Stimulated activated CD8-positive, alpha-beta memory T cell treated with anti-CD3 and anti-CD28 coated beads, Interleukin-7, amount 100 ng/mL, for 1 hour (primary cell): Measurements from ENCODE around the gene PPP1R13L.
"Not testable (repeated sequence)": the region's sequence is repeated elsewhere in the genome, so short reads cannot be mapped to it uniquely, and the experiment has no call there.

Source experiments
- DNase-seq, 2 donors: peaks; one replicate each; pipeline ENCODE4 v3.0.0-alpha.2; 2020; ENCODE audit warnings: low read depth in 2 of 2

PPP1R13L gene

GRCh38 chr19:45431008-45431407 is 26.1 kb upstream of the PPP1R13L start:
- DNase-seq, result not testable (repeated sequence)

DNA sequence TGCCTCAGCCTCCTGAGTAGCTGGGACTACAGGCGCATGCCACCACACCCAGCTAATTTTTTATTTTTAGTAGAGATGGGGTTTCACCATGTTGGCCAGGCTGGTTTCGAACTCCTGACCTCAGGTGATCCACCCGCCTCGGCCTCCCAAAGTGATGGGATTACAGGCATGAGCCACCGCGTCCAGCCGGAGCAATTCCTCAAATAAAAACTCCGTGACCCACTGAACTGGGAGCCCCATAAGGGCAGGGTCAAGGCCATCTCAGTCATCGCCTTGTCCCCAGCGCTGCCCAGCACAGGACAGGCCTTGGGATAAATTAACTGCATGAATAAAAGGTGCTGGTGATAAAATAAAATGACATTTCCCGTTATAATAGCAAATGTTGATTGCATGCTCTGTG is 25.0 kb upstream of the PPP1R13L start:
- DNase-seq, result not testable (repeated sequence)

GRCh38 chr19:45428384-45429231 is 23.7 kb upstream of the PPP1R13L start:
- DNase-seq, result no peak

GRCh38 chr19:45424191-45425058 is 19.6 kb upstream of the PPP1R13L start:
- no peak for DNase-seq

DNA sequence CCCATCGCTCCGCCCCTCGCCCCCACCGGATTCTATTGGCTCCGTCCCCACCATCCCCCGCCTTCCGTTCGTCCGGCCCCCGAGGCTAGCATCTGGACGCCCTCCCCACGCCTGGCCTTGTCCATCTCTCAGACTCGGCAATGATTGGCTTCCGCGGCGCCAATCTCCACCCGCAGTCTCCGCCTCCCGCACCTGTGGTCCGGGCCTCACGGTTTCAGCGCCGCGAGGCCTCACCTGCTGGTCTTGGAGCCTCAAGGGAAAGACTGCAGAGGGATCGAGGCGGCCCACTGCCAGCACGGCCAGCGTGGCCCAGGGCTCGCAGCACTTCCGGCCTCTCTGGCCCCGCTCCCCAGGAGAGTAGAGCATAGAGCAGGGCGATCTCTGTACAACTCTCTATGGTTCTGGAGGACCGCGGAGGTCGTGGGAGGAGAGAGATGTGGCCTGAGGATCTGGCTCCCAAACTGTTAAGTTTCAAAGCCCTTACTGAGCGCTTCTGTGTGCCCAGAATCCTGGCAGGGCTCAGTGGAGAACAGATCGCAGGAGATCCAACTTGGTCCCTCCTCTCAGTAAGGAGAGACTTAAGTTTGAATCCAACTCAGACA is 18.8 kb upstream of the PPP1R13L start, which contains the start of gene ERCC1:
ERCC1 (minus strand) TSS at position 329 of the 602 bp plus-strand sequence. CDS start 543 bp downstream, outside the sequence.
- DNase-seq, result peak in 1 of 2 donors; percentile 50

- DNase-seq, result peak in 1 of 2 donors; percentile 65
Measured at GRCh38 chr19:45423033-45423588, 18.2 kb upstream of the PPP1R13L start.

DNA sequence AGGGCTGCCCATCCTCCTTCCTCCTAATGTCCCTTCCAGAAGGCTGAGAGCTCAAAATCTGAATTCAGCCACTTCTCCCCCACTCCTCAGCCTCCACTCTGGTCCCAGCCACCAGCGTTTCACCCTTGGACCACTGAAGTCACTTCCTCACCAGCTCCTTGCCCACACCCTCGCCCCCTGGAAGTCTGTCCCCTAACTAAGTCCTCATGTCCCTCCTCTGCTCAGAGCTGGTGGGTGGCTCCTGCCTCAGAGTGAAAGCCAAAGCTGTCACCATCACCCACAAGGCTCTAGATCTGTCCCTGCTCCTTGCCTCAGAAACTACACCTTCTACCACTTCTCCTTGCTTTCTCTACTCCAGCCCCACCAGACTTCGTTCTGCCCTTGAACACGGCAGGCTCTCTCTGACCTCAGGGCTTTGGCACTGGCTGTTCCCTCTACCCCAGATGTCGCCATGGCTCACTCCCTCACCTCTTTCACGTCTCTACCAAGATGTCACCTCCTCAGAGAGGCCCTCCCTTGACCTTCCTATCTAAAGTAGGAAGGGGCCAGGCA is 17.2 kb upstream of the PPP1R13L start:
- no peak for DNase-seq

- no peak for DNase-seq
Measured at GRCh38 chr19:45420871-45421270, 16.0 kb upstream of the PPP1R13L start.

- DNase-seq, result no peak
Measured at GRCh38 chr19:45420356-45420755, 15.5 kb upstream of the PPP1R13L start.

- no peak for DNase-seq
Measured at GRCh38 chr19:45419895-45420294, 15.0 kb upstream of the PPP1R13L start.

GRCh38 chr19:45419396-45419795 is 14.5 kb upstream of the PPP1R13L start:
- DNase-seq, result no peak

DNA sequence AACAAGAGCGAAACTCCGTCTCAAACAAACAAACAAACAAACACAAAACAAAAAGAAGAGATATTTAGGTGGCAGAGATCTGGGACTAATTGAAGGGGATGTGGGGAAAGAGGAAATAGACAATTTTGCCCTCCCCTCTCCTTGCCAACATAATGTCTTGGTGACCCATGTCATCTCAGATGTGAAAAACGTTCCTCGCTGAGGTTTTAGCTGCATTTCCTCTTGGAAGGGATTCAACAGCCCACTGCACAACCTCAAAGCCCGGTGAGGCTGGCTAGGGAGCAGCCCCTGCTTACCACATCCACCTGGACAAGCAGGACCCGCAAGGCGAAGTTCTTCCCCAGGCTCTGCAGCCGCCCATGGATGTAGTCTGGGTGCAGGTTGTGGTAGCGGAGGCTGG is 13.9 kb upstream of the PPP1R13L start:
- no peak for DNase-seq

GRCh38 chr19:45417151-45417550 is 12.3 kb upstream of the PPP1R13L start:
- no peak for DNase-seq

DNA sequence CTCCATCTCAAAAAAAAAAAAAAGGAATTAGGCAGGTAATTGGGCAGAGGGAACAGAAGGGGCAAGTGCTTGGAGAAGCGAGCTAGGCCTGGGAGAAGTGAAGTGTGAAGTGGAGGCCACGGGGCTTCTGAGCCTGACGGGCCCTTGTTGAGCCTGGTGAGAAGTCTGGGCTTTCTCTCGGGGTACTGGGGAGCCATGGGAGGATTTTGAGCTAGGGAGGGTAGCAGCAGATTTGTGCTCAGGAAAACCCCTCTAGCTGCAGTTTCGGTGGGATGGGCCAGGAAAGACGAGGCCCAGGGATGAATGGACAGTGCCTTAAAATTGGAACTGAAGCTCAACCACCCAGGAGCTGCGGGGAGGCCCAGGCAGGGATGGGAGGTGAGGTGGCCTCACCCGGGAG is 9.6 kb upstream of the PPP1R13L start:
- no peak for DNase-seq

- no peak for DNase-seq
Measured at GRCh38 chr19:45413497-45413896, 8.6 kb upstream of the PPP1R13L start.

DNA sequence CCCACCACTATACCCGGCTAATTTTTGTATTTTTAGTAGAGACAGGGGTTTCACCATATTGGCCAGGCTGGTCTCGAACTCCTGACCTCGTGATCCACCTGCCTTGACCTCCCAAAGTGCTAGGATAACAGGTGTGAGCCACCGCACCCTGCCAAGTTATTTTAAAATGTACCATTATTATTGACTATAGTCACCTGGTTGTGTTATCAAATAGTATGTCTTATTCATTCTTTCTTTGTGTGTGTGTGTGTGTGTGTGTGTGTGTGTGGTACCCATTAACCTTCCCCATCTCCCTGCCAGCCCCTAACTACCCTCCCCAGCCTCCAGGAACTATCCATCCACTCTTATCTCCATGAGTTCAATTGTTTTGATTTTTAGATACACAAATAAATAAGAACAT is 5.5 kb upstream of the PPP1R13L start:
- not testable (repeated sequence) for DNase-seq

DNA sequence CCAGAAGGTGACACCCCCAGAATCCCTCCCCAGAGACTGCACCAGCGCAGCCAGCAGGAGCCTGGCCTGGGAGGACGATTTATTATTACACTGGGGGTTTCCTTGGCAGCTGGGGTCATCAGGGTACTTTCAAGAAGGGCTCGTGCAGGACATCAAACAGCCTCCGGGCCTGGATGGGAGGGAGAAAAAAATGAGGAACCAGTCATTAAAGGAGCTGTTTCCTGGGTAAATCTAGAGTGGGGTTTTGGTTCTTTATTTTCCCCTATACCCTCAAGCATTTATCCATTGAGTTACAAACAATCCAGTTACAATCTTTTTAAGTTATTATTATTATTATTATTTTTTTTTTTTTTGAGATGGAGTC is 4.7 kb upstream of the PPP1R13L start:
- DNase-seq, result no peak

DNA sequence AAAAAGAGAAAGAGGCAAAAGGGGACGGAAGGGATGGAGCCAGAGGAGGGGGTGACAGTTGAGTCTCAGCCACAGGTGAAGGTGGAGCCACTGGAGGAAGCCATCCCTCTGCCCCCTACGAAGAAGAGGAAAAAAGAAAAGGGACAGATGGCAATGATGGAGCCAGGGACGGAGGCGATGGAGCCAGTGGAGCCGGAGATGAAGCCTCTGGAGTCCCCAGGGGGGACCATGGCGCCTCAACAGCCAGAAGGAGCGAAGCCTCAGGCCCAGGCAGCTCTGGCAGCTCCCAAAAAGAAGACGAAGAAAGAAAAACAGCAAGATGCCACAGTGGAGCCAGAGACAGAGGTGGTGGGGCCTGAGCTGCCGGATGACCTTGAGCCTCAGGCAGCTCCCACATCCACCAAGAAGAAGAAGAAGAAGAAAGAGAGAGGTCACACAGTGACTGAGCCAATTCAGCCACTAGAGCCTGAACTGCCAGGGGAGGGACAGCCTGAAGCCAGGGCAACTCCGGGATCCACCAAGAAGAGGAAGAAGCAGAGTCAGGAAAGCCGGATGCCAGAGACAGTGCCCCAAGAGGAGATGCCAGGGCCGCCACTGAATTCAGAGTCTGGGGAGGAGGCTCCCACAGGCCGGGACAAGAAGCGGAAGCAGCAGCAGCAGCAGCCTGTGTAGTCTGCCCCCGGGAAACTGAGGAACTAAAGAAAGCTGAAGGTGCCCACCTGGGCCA is 4.1 kb upstream of the PPP1R13L start:
- no peak for DNase-seq

DNA sequence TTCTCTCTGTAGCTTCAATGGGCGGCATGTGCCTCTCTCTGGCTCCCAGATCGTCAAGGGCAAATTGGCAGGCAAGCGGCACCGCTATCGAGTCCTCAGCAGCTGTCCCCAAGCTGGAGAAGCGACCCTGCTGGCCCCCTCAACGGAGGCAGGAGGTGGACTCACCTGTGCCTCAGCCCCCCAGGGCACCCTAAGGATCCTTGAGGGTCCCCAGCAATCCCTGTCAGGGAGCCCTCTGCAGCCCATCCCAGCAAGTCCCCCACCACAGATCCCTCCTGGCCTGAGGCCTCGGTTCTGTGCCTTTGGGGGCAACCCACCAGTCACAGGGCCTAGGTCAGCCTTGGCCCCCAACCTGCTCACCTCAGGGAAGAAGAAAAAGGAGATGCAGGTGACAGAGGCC is 3.3 kb upstream of the PPP1R13L start:
- no peak for DNase-seq

GRCh38 chr19:45407585-45407984 is 2.7 kb upstream of the PPP1R13L start:
- DNase-seq, result not testable (repeated sequence)

DNA sequence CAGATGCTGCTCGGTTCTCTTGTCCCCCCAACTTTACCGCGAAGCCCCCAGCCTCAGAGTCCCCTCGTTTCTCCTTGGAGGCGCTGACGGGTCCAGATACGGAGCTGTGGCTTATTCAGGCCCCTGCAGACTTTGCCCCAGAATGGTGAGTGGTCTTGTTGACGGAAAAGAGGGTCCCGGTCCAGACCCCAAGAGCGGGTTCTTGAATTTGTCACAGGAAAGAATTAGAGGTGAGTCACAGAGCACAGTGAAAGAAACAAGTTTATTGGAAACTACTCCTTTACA is 2.2 kb upstream of the PPP1R13L start:
- DNase-seq, result no peak
